K562 (cell line): ENCODE measurements around the gene RNU1-2.

ENCODE experiments used
- TF ChIP-seq, protein P1 (sequence below): fragments of 250-450 bp; sonication (Bioruptor Pico); IDR thresholded peaks from 2 replicates; pipeline ENCODE4 v1.5.1; 2021; ENCODE audit warnings: mild to moderate bottlenecking
- TF ChIP-seq, protein P2 (sequence below), 3 experiments: IDR thresholded peaks in 2 of 3; conservative IDR thresholded peaks in 1 of 3; 2 replicates each; pipeline ENCODE4 v1.5.1; 2011 to 2012; ENCODE audit warnings: low read length in 3 of 3, mild to moderate bottlenecking in 3 of 3, control low read depth in 2 of 3, improper control_type of control experiment in 1 of 3, inconsistent platforms in 1 of 3, low read depth in 1 of 3, mixed read lengths in 1 of 3, moderate library complexity in 1 of 3; ENCODE audit not compliant: insufficient read depth in 2 of 3
- TF ChIP-seq, protein P3 (sequence below): fragments of 450-650 bp; IDR thresholded peaks from 2 replicates; pipeline ENCODE4 v1.6.1; 2017; ENCODE audit warnings: mild to moderate bottlenecking, moderate library complexity

DNA sequence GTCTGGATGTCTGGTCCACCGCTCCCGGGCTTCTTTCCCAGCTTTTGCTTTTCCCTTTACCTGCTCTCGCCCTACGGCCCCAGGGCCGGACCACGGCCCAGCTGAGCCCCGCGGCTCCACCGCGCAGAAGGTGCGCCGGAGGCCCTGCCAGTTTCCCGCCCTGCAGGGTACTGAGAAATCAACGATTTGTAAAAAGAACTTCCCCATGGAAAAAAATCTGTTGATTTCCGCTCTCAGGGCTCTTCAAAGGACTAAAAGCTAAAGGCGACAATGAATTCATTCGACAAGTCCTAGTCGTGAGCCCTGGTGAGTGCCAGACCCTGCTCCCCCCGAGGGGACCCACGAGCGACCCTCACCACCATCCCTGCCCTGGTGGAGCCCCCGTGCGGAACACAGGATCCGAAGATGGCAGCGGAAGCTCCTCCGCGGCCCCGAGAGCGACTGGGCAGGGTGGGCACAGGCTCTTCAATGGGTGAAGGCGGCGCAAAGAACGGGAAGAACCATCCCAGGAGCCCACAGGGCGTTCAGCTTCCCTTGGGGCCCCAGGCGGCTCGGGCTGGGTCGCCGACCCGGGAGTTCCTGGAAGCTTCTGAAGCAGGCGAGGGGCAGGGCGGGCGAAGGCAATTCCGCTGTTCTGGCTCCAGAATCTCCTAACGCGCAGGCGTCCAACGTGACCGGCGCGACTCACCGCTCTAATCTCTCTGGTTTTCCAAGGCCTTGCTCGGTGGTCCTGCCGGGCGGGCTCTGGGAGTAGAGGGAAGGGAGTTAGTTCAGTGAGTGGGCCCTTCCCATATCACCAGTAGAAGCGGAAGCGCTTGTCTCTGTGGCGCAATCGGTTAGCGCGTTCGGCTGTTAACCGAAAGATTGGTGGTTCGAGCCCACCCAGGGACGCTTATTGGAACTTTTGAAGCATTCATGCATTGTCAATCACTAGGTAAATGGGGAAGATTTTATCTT lies 6.6 kb upstream of the RNU1-2 start:
- TF ChIP-seq, protein P1, sequence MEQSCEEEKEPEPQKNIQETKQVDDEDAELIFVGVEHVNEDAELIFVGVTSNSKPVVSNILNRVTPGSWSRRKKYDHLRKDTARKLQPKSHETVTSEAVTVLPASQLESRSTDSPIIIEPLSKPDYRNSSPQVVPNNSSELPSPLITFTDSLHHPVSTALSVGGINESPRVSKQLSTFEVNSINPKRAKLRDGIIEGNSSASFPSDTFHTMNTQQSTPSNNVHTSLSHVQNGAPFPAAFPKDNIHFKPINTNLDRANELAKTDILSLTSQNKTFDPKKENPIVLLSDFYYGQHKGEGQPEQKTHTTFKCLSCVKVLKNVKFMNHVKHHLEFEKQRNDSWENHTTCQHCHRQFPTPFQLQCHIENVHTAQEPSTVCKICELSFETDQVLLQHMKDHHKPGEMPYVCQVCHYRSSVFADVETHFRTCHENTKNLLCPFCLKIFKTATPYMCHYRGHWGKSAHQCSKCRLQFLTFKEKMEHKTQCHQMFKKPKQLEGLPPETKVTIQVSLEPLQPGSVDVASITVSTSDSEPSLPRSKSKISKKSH (CRISPR knock-in tag), result no peak
- TF ChIP-seq, protein P2, sequence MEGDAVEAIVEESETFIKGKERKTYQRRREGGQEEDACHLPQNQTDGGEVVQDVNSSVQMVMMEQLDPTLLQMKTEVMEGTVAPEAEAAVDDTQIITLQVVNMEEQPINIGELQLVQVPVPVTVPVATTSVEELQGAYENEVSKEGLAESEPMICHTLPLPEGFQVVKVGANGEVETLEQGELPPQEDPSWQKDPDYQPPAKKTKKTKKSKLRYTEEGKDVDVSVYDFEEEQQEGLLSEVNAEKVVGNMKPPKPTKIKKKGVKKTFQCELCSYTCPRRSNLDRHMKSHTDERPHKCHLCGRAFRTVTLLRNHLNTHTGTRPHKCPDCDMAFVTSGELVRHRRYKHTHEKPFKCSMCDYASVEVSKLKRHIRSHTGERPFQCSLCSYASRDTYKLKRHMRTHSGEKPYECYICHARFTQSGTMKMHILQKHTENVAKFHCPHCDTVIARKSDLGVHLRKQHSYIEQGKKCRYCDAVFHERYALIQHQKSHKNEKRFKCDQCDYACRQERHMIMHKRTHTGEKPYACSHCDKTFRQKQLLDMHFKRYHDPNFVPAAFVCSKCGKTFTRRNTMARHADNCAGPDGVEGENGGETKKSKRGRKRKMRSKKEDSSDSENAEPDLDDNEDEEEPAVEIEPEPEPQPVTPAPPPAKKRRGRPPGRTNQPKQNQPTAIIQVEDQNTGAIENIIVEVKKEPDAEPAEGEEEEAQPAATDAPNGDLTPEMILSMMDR (IDR thresholded peaks at IDR 0.05 in 2 of 3, conservative IDR thresholded peaks at IDR 0.05 in 1 of 3; ENCODE audit: insufficient read depth in 2 of 3, low read depth in 1 of 3, low read length in 3 of 3), result no peak
- TF ChIP-seq, protein P3, sequence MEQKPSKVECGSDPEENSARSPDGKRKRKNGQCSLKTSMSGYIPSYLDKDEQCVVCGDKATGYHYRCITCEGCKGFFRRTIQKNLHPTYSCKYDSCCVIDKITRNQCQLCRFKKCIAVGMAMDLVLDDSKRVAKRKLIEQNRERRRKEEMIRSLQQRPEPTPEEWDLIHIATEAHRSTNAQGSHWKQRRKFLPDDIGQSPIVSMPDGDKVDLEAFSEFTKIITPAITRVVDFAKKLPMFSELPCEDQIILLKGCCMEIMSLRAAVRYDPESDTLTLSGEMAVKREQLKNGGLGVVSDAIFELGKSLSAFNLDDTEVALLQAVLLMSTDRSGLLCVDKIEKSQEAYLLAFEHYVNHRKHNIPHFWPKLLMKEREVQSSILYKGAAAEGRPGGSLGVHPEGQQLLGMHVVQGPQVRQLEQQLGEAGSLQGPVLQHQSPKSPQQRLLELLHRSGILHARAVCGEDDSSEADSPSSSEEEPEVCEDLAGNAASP, result no peak
